ENCODE results near the gene ASIC2.

DNA sequence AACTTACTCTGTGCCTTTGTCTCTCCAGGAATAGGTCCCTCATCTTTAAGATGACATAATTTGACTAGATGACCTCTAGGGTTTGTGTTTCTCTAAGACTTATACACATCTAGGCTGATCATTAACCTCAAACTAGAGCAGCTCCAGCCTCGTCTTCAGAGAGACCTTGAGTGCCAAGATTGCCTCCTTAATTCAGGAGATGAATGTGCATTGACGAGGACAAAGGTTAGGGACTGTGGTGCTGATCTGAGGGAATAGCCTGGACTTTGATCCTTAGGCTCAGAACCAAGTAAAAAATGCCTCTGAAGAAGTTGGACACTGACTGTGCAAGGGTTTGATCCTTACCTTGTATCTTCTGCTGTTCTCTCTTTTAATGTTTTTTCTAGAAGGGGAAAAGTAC, 17.2 kb upstream of the ASIC2 start:
- TF ChIP-seq, protein P1, sequence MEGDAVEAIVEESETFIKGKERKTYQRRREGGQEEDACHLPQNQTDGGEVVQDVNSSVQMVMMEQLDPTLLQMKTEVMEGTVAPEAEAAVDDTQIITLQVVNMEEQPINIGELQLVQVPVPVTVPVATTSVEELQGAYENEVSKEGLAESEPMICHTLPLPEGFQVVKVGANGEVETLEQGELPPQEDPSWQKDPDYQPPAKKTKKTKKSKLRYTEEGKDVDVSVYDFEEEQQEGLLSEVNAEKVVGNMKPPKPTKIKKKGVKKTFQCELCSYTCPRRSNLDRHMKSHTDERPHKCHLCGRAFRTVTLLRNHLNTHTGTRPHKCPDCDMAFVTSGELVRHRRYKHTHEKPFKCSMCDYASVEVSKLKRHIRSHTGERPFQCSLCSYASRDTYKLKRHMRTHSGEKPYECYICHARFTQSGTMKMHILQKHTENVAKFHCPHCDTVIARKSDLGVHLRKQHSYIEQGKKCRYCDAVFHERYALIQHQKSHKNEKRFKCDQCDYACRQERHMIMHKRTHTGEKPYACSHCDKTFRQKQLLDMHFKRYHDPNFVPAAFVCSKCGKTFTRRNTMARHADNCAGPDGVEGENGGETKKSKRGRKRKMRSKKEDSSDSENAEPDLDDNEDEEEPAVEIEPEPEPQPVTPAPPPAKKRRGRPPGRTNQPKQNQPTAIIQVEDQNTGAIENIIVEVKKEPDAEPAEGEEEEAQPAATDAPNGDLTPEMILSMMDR (IDR thresholded peaks at IDR 0.05; ENCODE audit: insufficient read depth, low read length) = no peak
- TF ChIP-seq, protein P2, sequence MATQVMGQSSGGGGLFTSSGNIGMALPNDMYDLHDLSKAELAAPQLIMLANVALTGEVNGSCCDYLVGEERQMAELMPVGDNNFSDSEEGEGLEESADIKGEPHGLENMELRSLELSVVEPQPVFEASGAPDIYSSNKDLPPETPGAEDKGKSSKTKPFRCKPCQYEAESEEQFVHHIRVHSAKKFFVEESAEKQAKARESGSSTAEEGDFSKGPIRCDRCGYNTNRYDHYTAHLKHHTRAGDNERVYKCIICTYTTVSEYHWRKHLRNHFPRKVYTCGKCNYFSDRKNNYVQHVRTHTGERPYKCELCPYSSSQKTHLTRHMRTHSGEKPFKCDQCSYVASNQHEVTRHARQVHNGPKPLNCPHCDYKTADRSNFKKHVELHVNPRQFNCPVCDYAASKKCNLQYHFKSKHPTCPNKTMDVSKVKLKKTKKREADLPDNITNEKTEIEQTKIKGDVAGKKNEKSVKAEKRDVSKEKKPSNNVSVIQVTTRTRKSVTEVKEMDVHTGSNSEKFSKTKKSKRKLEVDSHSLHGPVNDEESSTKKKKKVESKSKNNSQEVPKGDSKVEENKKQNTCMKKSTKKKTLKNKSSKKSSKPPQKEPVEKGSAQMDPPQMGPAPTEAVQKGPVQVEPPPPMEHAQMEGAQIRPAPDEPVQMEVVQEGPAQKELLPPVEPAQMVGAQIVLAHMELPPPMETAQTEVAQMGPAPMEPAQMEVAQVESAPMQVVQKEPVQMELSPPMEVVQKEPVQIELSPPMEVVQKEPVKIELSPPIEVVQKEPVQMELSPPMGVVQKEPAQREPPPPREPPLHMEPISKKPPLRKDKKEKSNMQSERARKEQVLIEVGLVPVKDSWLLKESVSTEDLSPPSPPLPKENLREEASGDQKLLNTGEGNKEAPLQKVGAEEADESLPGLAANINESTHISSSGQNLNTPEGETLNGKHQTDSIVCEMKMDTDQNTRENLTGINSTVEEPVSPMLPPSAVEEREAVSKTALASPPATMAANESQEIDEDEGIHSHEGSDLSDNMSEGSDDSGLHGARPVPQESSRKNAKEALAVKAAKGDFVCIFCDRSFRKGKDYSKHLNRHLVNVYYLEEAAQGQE (IDR thresholded peaks at IDR 0.05; ENCODE audit: insufficient replicate concordance, low read depth) = no peak

All from HL-60 (cell line).